CD4-positive, alpha-beta memory T cell (primary cell): Measurements from ENCODE around the gene INPP4A. TPM values are rescaled to one million over a fixed set of nuclear protein-coding genes. Genes with fewer than 3 reads are reported as not detected.

ENCODE experiments used
- CTCF ChIA-PET: fragments of 350-600 bp; sonication (Branson Sonifier 250); formaldehyde crosslinking; loops from one replicate; lab custom pipeline; 2021; ENCODE audit warnings: inconsistent platforms; ENCODE audit not compliant: partially characterized antibody; lab: Charles Lee
- POLR2A ChIA-PET: fragments of 350-600 bp; sonication (Branson Sonifier 250); formaldehyde crosslinking; loops from one replicate; lab custom pipeline; 2021; ENCODE audit not compliant: partially characterized antibody; lab: Charles Lee
- DNase-seq, 5 donors: peaks; one replicate each; pipeline versions ENCODE4 v3.0.0 to v3.0.0-alpha.2; 2020 to 2022; ENCODE audit warnings: mixed read lengths in 1 of 5
- H3K27ac ChIP-seq: one replicate; pipeline ENCODE4 v1.7.0; 2013; ENCODE audit warnings: low read depth, low read length
- H3K27me3 ChIP-seq: 2 replicates; pipeline ENCODE4 v1.7.0; 2013; ENCODE audit warnings: mild to moderate bottlenecking, low read length, moderate library complexity; ENCODE audit not compliant: insufficient read depth
- H3K36me3 ChIP-seq: 2 replicates; pipeline ENCODE4 v1.7.0; 2013; ENCODE audit warnings: mild to moderate bottlenecking, low read length, moderate library complexity; ENCODE audit not compliant: insufficient read depth
- H3K4me1 ChIP-seq: 2 replicates; pipeline ENCODE4 v1.7.0; 2013; ENCODE audit warnings: mild to moderate bottlenecking, low read length, moderate library complexity; ENCODE audit not compliant: insufficient read depth
- H3K4me3 ChIP-seq, 2 donors: one replicate each; pipeline ENCODE4 v1.7.0; 2013; ENCODE audit warnings: low read length in 2 of 2, mild to moderate bottlenecking in 1 of 2
- H3K9me3 ChIP-seq, 2 donors: one replicate each; pipeline ENCODE4 v1.7.0; 2013; ENCODE audit warnings: low read length in 2 of 2, control low read depth in 1 of 2; ENCODE audit not compliant: control insufficient read depth in 1 of 2
- H3K27ac Mint-ChIP-seq, 7 donors: one replicate each; pipeline ENCODE4 v1.8.0; 2020 to 2021; ENCODE audit warnings: mixed read lengths in 7 of 7, mild to moderate bottlenecking in 6 of 7, inconsistent platforms in 3 of 7, moderate library complexity in 3 of 7
- H3K27me3 Mint-ChIP-seq, 2 donors: one replicate each; pipeline ENCODE4 v1.8.0; 2020 to 2021; ENCODE audit warnings: mixed read lengths in 2 of 2
- H3K36me3 Mint-ChIP-seq, 2 donors: one replicate each; pipeline ENCODE4 v1.8.0; 2020 to 2021; ENCODE audit warnings: mixed read lengths in 2 of 2, inconsistent platforms in 1 of 2, mild to moderate bottlenecking in 1 of 2
- H3K4me1 Mint-ChIP-seq, 4 donors: one replicate each; pipeline ENCODE4 v1.8.0; 2020 to 2021; ENCODE audit warnings: mixed read lengths in 4 of 4, mild to moderate bottlenecking in 1 of 4
- H3K4me3 Mint-ChIP-seq, 8 donors: one replicate each; pipeline ENCODE4 v1.8.0; 2020 to 2021; ENCODE audit warnings: mixed read lengths in 8 of 8, mild to moderate bottlenecking in 7 of 8, moderate library complexity in 6 of 8, inconsistent platforms in 3 of 8
- H3K9me3 Mint-ChIP-seq, 8 donors: one replicate each; pipeline ENCODE4 v1.8.0; 2020 to 2021; ENCODE audit warnings: mixed read lengths in 8 of 8, mild to moderate bottlenecking in 5 of 8, inconsistent platforms in 3 of 8, moderate library complexity in 1 of 8
- intact Hi-C: fragments of 100-400 bp; cut with micrococcal nuclease; formaldehyde crosslinking; loops from one replicate; pipeline ENCODE4 v1.15.1; 2023
- polyA plus RNA-seq, 2 donors: library from polyadenylated mRNA; unstranded; fragments of 300-500 nt; fragmentation: Illumina TruSeq; gene quantifications; one replicate each; pipeline ENCODE4 v1.2.3, GENCODE V29; 2021
- total RNA-seq, 2 experiments: library from RNA; stranded (reverse); gene quantifications; one replicate each; pipeline ENCODE4 v1.2.3, GENCODE V29; 2021

The INPP4A gene
- total and polyA plus RNA-seq, 4 experiments from 2014 or later = 30.5 to 133 (median 91.9) TPM

- peak overlapping the region in 5 of 7 donors; percentile 55 to 77 (median 75) for H3K27ac Mint-ChIP-seq
Observed at GRCh38 chr2:98601532-98602132, 157.0 kb downstream of the INPP4A start.

GRCh38 chr2:98604547-98604946 is 159.9 kb downstream of the INPP4A start:
- intact Hi-C loops = no loop called here
- Mint-ChIP-seq H3K9me3 (no peaks in the 10 kb centered on the region), H3K36me3 (peaks cover 0 to 44% of the 10 kb centered on the region in 2 donors), H3K4me3 (no peak overlapping the region), H3K27me3 (no peaks in the 10 kb centered on the region), H3K27ac (peak overlapping the region; percentile 36 to 89 (median 82)), H3K4me1 (peaks cover 32 to 61% (median 37%) of the 10 kb centered on the region in 4 donors)
- H3K27ac ChIP-seq = no peak overlapping the region
- H3K4me1 ChIP-seq = peaks cover 40% of the 10 kb centered on the region
- no peak for DNase-seq
- no peaks in the 10 kb centered on the region for H3K9me3 ChIP-seq
- CTCF ChIA-PET = no interaction called here
- peaks cover 11% of the 10 kb centered on the region for H3K36me3 ChIP-seq
- no peaks in the 10 kb centered on the region for H3K27me3 ChIP-seq
- POLR2A ChIA-PET = no interaction called here
- H3K4me3 ChIP-seq = no peak overlapping the region

More at GRCh38 chr2:98601532-98602132, 157.0 kb downstream of the INPP4A start:
- intact Hi-C loops = loop anchor here (1.0 kb wide), 1 partner anchor 188 kb away; no protein-coding TSS in a partner anchor
- Mint-ChIP-seq H3K4me1 (peaks cover 24 to 35% (median 27%) of the 10 kb centered on the region in 4 donors), H3K9me3 (no peaks in the 10 kb centered on the region), H3K4me3 (no peak overlapping the region), H3K36me3 (peaks cover 13 to 55% of the 10 kb centered on the region in 2 donors), H3K27me3 (no peaks in the 10 kb centered on the region)
- DNase-seq = no peak
- H3K4me1 ChIP-seq = peaks cover 21% of the 10 kb centered on the region
- ChIA-PET POLR2A (no interaction called here), CTCF (interaction anchor here (0.8 to 1.1 kb wide), 2 partner anchors 44 to 190 kb away, joined by 3 read pairs; no protein-coding TSS in a partner anchor)
- H3K27me3 ChIP-seq = no peaks in the 10 kb centered on the region
- peaks cover 15% of the 10 kb centered on the region for H3K36me3 ChIP-seq
- H3K9me3 ChIP-seq = no peaks in the 10 kb centered on the region
- no peak overlapping the region for H3K4me3 ChIP-seq
- H3K27ac ChIP-seq = no peak overlapping the region

DNA sequence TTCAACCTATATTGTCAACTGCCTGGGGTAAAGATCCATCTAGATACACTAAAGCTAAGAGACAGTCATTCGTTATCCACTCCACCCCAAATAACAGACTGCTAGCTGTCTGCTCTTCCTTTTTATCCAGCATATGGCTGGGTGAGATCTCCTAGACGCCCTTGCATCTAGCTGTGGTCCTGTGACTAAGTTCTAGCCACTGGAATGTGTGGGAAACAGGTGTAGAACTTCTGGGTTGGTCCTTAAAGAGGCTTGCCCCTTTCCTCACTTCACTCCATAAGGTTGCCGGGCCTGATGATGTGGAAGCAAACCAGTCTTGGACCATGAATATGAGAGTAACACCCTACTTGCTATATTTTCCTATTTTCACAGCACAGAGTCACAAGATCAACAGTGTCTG is 160.4 kb downstream of the INPP4A start:
- Mint-ChIP-seq H3K4me1 (peaks cover 37 to 67% (median 42%) of the 10 kb centered on the region in 4 donors), H3K27me3 (no peaks in the 10 kb centered on the region), H3K36me3 (peaks cover 0 to 39% of the 10 kb centered on the region in 2 donors), H3K4me3 (peak overlapping the region in 1 of 8 donors; percentile 16), H3K27ac (peak overlapping the region; percentile 23 to 89 (median 74)), H3K9me3 (no peaks in the 10 kb centered on the region)
- Histone ChIP-seq H3K4me3 (no peak overlapping the region), H3K27me3 (no peaks in the 10 kb centered on the region), H3K27ac (no peak overlapping the region), H3K36me3 (peaks cover 7% of the 10 kb centered on the region), H3K4me1 (peaks cover 45% of the 10 kb centered on the region), H3K9me3 (no peaks in the 10 kb centered on the region)
- DNase-seq = no peak
- intact Hi-C loops = loop anchor here (5.0 kb wide), 1 partner anchor 143 kb away; no protein-coding TSS in a partner anchor
- ChIA-PET CTCF (no interaction called here), POLR2A (no interaction called here)

- H3K27ac ChIP-seq = peak overlapping the region; percentile 88
- peaks cover 6 to 37% of the 10 kb centered on the region in 2 donors for H3K36me3 Mint-ChIP-seq
- CTCF ChIA-PET = interaction anchor here (1.0 kb wide), 1 partner anchor 216 kb away, joined by 3 read pairs; no protein-coding TSS in a partner anchor
Observed at GRCh38 chr2:98606431-98606830, 161.8 kb downstream of the INPP4A start.

GRCh38 chr2:98607104-98607503 is 162.4 kb downstream of the INPP4A start:
- H3K9me3 Mint-ChIP-seq = no peaks in the 10 kb centered on the region
- intact Hi-C loops = loop anchor here (5.0 kb wide), 1 partner anchor 145 kb away; no protein-coding TSS in a partner anchor
- Histone ChIP-seq H3K9me3 (no peaks in the 10 kb centered on the region), H3K4me1 (peaks cover 61% of the 10 kb centered on the region), H3K27me3 (no peaks in the 10 kb centered on the region), H3K36me3 (no peaks in the 10 kb centered on the region), H3K4me3 (peak overlapping the region; percentile 86 to 93), H3K27ac (peak overlapping the region; percentile 88)
- peak overlapping the region; percentile 89 to 94 (median 91) for H3K27ac Mint-ChIP-seq
- no peak for DNase-seq
- H3K4me3 Mint-ChIP-seq = peak overlapping the region; percentile 79 to 95 (median 89)
- ChIA-PET POLR2A (interaction anchor here (1.2 to 1.8 kb wide), 3 partner anchors 10 to 195 kb away, joined by 3 to 7 read pairs (median 3); no protein-coding TSS in a partner anchor), CTCF (interaction anchor here (0.6 kb wide), 1 partner anchor 8 kb away, joined by 4 read pairs; no protein-coding TSS in a partner anchor)
- H3K4me1 Mint-ChIP-seq = peaks cover 51 to 86% (median 57%) of the 10 kb centered on the region in 4 donors
- H3K27me3 Mint-ChIP-seq = no peaks in the 10 kb centered on the region
- peaks cover 7 to 35% of the 10 kb centered on the region in 2 donors for H3K36me3 Mint-ChIP-seq

More at GRCh38 chr2:98606431-98606830, 161.8 kb downstream of the INPP4A start:
- Histone ChIP-seq H3K9me3 (no peaks in the 10 kb centered on the region), H3K27me3 (no peaks in the 10 kb centered on the region), H3K36me3 (no peaks in the 10 kb centered on the region), H3K4me1 (peaks cover 59% of the 10 kb centered on the region), H3K4me3 (no peak overlapping the region)
- peak overlapping the region; percentile 89 to 94 (median 91) for H3K27ac Mint-ChIP-seq
- H3K4me1 Mint-ChIP-seq = peaks cover 49 to 80% (median 55%) of the 10 kb centered on the region in 4 donors
- peak overlapping the region in 7 of 8 donors; percentile 36 to 95 (median 87) for H3K4me3 Mint-ChIP-seq
- H3K27me3 Mint-ChIP-seq = no peaks in the 10 kb centered on the region
- intact Hi-C loops = loop anchor here (5.0 kb wide), 1 partner anchor 144 kb away; no protein-coding TSS in a partner anchor
- no peaks in the 10 kb centered on the region for H3K9me3 Mint-ChIP-seq
- no peak for DNase-seq
- POLR2A ChIA-PET = interaction anchor here (1.2 to 1.8 kb wide), 2 partner anchors 11 to 194 kb away, joined by 3 to 7 read pairs; no protein-coding TSS in a partner anchor

DNA sequence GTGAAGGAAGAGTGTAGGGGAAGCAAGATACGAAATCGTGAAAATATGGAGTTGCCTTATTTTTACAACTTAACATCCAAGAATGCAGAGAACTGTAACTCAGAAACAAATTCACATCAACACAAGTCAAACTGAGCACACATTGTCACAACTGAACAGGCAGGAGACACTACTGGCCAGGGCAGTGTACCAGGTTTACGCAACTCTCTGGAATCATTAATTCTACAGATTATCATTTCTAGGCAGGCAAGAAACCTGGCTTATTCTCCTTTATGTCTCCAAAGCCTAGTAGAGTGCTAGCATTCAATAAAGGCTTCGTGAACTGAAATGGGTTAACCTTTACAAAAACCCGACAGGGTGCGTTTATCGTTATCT is 163.1 kb downstream of the INPP4A start:
- Histone ChIP-seq H3K4me3 (peak overlapping the region; percentile 86 to 93), H3K9me3 (no peaks in the 10 kb centered on the region), H3K4me1 (peaks cover 61% of the 10 kb centered on the region), H3K36me3 (peaks cover 2% of the 10 kb centered on the region), H3K27me3 (no peaks in the 10 kb centered on the region), H3K27ac (peak overlapping the region; percentile 88)
- Mint-ChIP-seq H3K36me3 (peaks cover 7 to 30% of the 10 kb centered on the region in 2 donors), H3K27me3 (no peaks in the 10 kb centered on the region), H3K4me1 (peaks cover 51 to 87% (median 57%) of the 10 kb centered on the region in 4 donors), H3K9me3 (no peaks in the 10 kb centered on the region), H3K4me3 (peak overlapping the region; percentile 79 to 95 (median 89)), H3K27ac (peak overlapping the region; percentile 89 to 97 (median 91))
- intact Hi-C loops = loop anchor here (1.0 to 5.0 kb wide), 3 partner anchors 145 to 729 kb away; partner anchors contain the start of genes EIF5B and TXNDC9
- no peak for DNase-seq
- ChIA-PET CTCF (interaction anchor here (0.6 kb wide), 1 partner anchor 8 kb away, joined by 4 read pairs; no protein-coding TSS in a partner anchor), POLR2A (interaction anchor here (0.7 to 2.2 kb wide), 6 partner anchors 8 to 164 kb away, joined by 3 to 8 read pairs (median 5); partner anchors contain the start of gene MGAT4A)
